Ascending aorta (tissue), 2 donors: ENCODE data around the gene CSTF1. TPM values are rescaled to one million over a fixed set of nuclear protein-coding genes. Genes with fewer than 3 reads are reported as not detected.

Experiments used
- DNase-seq, 2 donors: peaks; one replicate each; pipeline ENCODE4 v3.0.0-alpha.2; 2019; ENCODE audit warnings: low spot score in 2 of 2
- H3K27ac ChIP-seq, 2 donors: fragments of 200-600 bp; sonication (generic); one replicate each; pipeline ENCODE4 v1.5.1; 2016 to 2017; ENCODE audit warnings: mild to moderate bottlenecking in 1 of 2
- H3K27me3 ChIP-seq: fragments of 200-600 bp; sonication (generic); one replicate; pipeline ENCODE4 v1.5.1; 2017
- H3K36me3 ChIP-seq, 2 donors: fragments of 200-600 bp; sonication (generic); one replicate each; pipeline ENCODE4 v1.5.1; 2016
- H3K4me1 ChIP-seq, 2 donors: fragments of 200-600 bp; sonication (generic); one replicate each; pipeline ENCODE4 v1.5.1; 2016 to 2017; ENCODE audit warnings: mild to moderate bottlenecking in 1 of 2
- H3K4me3 ChIP-seq, 2 donors: fragments of 200-600 bp; sonication (generic); one replicate each; pipeline ENCODE4 v1.5.1; 2016 to 2017; ENCODE audit warnings: mild to moderate bottlenecking in 1 of 2
- H3K9me3 ChIP-seq, 2 donors: fragments of 200-600 bp; sonication (generic); one replicate each; pipeline ENCODE4 v1.5.1; 2016
- intact Hi-C: fragments of 100-400 bp; cut with DNase I; formaldehyde crosslinking; loops from one replicate; pipeline ENCODE4 v1.15.1; 2023
- total RNA-seq: library from RNA; depleted of rRNA; stranded (reverse); fragments of >200 nt; gene quantifications from one replicate; pipeline ENCODE4 v1.1.0, GENCODE V29; 2016
- TF ChIP-seq, protein P1 (sequence below), 3 experiments: fragments of 200-600 bp in 2 of 3; fragments of 450-650 bp in 1 of 3; sonication (generic) in 2 of 3; IDR thresholded peaks; one replicate each; pipeline ENCODE4 v1.5.1; 2016 to 2019; ENCODE audit warnings: antibody characterized with exemption in 3 of 3, mild to moderate bottlenecking in 1 of 3, moderate library complexity in 1 of 3

Gene CSTF1
- total RNA-seq, 1 donor from 2014 or later = 13.7 TPM

- DNase-seq = no peak
- H3K27me3 ChIP-seq = no peaks in the 10 kb centered on the region
- no peak overlapping the region for H3K4me3 ChIP-seq
- TF ChIP-seq, protein P1, sequence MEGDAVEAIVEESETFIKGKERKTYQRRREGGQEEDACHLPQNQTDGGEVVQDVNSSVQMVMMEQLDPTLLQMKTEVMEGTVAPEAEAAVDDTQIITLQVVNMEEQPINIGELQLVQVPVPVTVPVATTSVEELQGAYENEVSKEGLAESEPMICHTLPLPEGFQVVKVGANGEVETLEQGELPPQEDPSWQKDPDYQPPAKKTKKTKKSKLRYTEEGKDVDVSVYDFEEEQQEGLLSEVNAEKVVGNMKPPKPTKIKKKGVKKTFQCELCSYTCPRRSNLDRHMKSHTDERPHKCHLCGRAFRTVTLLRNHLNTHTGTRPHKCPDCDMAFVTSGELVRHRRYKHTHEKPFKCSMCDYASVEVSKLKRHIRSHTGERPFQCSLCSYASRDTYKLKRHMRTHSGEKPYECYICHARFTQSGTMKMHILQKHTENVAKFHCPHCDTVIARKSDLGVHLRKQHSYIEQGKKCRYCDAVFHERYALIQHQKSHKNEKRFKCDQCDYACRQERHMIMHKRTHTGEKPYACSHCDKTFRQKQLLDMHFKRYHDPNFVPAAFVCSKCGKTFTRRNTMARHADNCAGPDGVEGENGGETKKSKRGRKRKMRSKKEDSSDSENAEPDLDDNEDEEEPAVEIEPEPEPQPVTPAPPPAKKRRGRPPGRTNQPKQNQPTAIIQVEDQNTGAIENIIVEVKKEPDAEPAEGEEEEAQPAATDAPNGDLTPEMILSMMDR (IDR thresholded peaks at IDR 0.05) = no peak
- no peak overlapping the region for H3K27ac ChIP-seq
- no peaks in the 10 kb centered on the region for H3K9me3 ChIP-seq
- intact Hi-C loops = no loop called here
- peaks cover 6 to 13% of the 10 kb centered on the region in 2 donors for H3K4me1 ChIP-seq
- H3K36me3 ChIP-seq = peaks cover 17 to 24% of the 10 kb centered on the region in 2 donors
Measured at GRCh38 chr20:56361900-56362299, 30.5 kb upstream of the CSTF1 start.

- Histone ChIP-seq H3K9me3 (no peaks in the 10 kb centered on the region), H3K4me1 (peaks cover 6 to 12% of the 10 kb centered on the region in 2 donors), H3K36me3 (peaks cover 25 to 34% of the 10 kb centered on the region in 2 donors), H3K27me3 (no peaks in the 10 kb centered on the region), H3K27ac (no peak overlapping the region), H3K4me3 (no peak overlapping the region)
- intact Hi-C loops = no loop called here
- TF ChIP-seq, protein P1 (IDR thresholded peaks at IDR 0.05) = no peak
- DNase-seq = no peak
Measured at GRCh38 chr20:56362833-56363413, 29.5 kb upstream of the CSTF1 start.

DNA sequence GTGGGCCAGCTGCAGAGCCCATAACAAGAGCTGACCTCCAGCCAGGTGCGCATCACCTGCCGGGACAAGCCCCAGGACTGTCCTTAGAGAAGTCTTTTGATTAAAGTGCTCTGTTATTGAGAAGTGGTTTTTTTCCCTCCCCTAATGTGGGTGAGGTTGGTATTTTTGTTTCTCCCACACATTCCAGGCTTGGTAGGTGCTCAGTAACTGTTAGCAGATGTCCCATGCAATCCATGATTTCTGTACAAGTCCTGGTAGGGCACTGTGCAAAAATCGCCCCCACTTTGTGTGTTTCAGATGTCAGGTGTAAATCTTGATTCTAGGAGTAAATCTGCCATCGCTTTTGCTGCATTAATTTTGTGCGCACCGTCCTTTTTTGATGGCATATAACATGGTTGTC is 29.0 kb upstream of the CSTF1 start:
- DNase-seq = no peak
- Histone ChIP-seq H3K4me3 (no peak overlapping the region), H3K36me3 (peaks cover 25 to 38% of the 10 kb centered on the region in 2 donors), H3K9me3 (no peaks in the 10 kb centered on the region), H3K4me1 (peaks cover 6 to 10% of the 10 kb centered on the region in 2 donors), H3K27ac (no peak overlapping the region), H3K27me3 (no peaks in the 10 kb centered on the region)
- intact Hi-C loops = no loop called here
- TF ChIP-seq, protein P1 (IDR thresholded peaks at IDR 0.05) = no peak

DNA sequence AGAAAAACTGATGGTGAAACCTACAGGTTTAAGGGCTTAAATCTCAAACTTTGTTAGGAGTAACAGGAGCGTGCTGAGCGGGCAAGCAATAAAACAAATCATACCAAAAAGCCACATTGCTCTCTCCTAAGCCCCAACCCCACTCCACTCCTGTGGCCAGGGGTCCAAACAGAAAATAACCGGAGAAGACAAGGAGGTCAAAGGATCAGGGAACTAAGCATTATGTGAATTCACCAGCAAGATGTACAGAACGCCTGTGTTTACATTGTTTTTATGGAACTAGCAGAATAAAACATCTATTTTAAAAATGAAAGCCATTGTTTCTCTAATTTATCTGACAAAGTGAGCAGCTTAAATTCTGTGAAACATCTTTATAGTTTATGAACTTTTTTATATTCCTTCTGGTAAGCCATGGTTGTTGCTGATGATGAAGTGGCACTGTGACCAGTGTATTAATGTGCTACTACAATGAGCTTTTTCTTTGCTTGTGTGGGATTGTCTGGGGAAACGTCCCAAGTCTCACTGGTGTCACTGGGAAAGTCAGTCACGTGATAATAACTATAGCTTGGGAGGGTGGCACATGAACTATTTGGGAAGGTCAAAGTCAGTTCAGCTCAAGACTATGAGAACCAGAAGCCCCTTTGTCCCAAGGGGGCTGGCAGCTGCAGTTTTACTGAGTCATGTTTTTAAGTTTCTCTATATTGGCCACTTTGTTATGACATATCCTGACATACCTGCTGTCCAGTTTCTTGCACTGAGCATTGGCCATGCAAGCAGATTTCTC is 23.9 kb upstream of the CSTF1 start:
- intact Hi-C loops = no loop called here
- no peaks in the 10 kb centered on the region for H3K9me3 ChIP-seq
- TF ChIP-seq, protein P1 (IDR thresholded peaks at IDR 0.05) = no peak
- peaks cover 25 to 41% of the 10 kb centered on the region in 2 donors for H3K36me3 ChIP-seq
- H3K27me3 ChIP-seq = no peaks in the 10 kb centered on the region
- no peaks in the 10 kb centered on the region for H3K4me1 ChIP-seq
- H3K4me3 ChIP-seq = no peak overlapping the region
- no peak for DNase-seq
- no peak overlapping the region for H3K27ac ChIP-seq

GRCh38 chr20:56369179-56369578 is 23.3 kb upstream of the CSTF1 start:
- no peak overlapping the region for H3K27ac ChIP-seq

More at GRCh38 chr20:56369179-56369578, 23.3 kb upstream of the CSTF1 start:
- TF ChIP-seq, protein P1 (IDR thresholded peaks at IDR 0.05) = no peak
- Histone ChIP-seq H3K27me3 (no peaks in the 10 kb centered on the region), H3K4me1 (no peaks in the 10 kb centered on the region), H3K36me3 (peaks cover 25 to 41% of the 10 kb centered on the region in 2 donors), H3K4me3 (no peak overlapping the region), H3K9me3 (no peaks in the 10 kb centered on the region)
- intact Hi-C loops = no loop called here
- DNase-seq = no peak
